Activated CD8-positive, alpha-beta memory T cell treated with anti-CD3 and anti-CD28 coated beads for 24 hours (primary cell): ENCODE data around the gene DENND6A.
"Not testable (repeated sequence)": the region's sequence is repeated elsewhere in the genome, so short reads cannot be mapped to it uniquely, and the experiment has no call there.

Experiments used
- DNase-seq: peaks from one replicate; pipeline ENCODE4 v3.0.0-alpha.2; 2020

The DENND6A gene

DNA sequence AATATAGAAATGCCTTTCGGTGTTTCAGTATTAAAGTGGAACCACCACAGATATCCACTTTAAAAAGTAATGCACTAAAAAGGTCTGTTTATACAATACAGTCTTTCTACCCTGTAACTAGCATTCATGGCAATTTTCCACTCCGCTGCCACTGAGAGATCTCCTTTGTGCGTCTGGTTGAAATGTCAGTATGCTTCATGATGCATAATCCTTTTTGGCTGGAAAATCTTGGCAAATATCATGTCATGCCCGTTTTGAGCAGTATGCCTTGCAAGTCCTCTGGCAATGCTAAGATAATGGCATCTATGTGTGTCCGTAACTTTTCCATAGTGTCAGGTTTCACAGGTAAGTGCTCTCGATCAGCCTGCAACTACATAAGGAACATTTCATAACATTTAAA is 64.9 kb downstream of the DENND6A start:
- DNase-seq = no peak

DNA sequence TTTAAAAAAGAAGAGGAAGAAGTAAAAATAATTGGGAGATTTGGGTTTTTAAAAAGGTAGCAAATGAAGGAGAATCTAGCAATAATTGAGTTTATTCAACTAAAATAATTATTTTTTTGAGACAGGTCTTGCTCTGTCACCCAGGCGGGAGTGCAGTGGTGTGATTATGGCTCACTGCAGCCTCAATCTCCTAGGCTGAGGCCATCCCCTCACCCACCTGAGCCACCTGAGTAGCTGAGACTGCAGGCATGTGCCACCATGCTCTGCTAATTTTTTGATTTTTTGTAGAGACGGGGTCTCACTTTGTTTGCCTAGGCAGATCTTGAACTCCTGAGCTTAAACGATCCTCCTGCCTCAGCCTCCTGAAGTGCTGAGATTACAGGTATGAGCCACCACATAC is 68.1 kb downstream of the DENND6A start:
- no peak for DNase-seq

- DNase-seq = no peak
Measured at GRCh38 chr3:57622362-57622761, 70.5 kb downstream of the DENND6A start.

DNA sequence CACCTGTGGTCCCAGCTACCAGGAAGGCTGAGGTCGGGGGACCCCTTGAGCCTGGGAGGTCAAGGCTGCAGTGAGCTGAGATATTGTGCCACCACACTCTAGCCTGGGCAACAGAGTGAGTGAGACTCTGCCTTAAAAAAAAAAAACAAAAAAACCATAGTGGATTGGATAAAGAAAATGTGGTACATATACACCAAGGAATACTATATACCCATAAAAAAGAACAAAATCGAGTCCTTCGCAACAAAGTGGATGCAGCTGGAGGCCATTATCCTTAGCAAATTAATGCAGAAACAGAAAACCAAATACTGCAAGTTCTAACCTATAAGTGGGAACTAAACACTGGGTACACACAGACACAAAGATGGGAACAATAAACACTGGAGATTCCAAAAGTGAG is 75.1 kb downstream of the DENND6A start:
- DNase-seq = no peak

DNA sequence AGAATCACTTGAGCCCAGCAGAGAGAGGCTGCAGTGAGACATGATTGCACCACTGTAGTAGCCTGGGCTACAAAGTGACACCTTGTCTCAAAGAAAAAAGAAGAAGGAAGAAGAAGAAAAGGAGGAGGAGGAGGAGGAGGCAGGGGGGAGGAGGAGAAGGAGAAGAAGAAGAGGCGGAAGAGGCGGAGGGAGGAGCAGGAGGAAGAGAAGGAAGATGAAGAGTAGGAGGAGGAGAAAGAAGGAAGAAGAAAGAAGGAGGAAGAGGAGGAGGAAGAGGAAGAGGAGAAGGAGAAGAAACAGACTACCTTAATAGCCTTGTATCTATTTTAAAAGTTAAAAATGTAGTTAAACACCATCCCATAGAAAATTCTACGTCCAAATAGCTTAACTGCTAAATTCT is 76.6 kb downstream of the DENND6A start:
- DNase-seq = no peak

GRCh38 chr3:57611870-57612269 is 81.0 kb downstream of the DENND6A start:
- not testable (repeated sequence) for DNase-seq

GRCh38 chr3:57605683-57606082 is 87.2 kb downstream of the DENND6A start:
- no peak for DNase-seq

DNA sequence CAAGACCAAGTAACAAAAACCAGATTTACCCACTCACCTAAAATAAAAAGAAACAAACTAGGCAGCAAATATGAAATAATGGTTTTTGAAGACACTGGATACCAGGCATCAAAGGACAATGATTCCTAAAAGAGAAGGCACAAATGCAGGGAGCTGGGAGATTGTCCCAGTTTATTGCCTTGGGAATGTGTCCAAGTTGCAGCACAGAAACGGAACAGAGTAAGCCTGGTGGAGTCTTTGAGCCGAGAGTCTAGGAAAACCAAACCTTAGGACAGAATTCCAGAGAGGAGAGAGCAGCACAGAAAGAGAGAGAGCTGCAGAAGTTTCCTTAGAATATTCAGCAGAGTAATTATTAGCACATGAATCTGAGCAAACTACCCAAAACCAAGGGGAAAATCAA is 87.9 kb downstream of the DENND6A start:
- DNase-seq = no peak

- no peak for DNase-seq
Measured at GRCh38 chr3:57600195-57600594, 92.7 kb downstream of the DENND6A start.

DNA sequence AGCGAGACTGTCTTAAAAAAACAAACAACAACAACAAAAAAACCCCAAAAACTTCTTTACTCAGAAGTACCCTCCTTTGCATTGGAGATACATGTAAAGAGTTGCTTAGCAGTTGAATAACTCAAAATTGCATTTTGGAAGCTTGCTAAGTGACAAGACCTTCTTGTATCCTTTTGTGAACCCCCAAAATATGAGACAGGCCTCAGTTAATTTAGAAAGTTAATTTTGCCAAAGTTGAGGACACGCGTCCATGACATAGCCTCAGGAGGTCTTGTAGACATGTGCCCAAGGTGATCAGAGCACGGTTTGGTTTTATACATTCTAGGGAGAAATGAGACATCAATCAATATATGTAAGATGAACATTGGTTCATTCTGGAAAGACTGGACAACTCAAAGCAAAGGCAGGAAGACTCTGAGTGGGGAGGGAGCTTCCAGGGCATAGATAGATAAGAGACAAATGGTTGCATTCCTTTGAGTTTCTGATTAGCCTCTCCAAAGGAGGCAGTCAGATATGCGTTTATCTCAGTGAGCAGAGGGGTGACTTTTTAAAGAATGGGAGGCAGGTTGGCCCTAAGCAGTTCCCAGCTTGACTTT is 94.0 kb downstream of the DENND6A start:
- DNase-seq = no peak

DNA sequence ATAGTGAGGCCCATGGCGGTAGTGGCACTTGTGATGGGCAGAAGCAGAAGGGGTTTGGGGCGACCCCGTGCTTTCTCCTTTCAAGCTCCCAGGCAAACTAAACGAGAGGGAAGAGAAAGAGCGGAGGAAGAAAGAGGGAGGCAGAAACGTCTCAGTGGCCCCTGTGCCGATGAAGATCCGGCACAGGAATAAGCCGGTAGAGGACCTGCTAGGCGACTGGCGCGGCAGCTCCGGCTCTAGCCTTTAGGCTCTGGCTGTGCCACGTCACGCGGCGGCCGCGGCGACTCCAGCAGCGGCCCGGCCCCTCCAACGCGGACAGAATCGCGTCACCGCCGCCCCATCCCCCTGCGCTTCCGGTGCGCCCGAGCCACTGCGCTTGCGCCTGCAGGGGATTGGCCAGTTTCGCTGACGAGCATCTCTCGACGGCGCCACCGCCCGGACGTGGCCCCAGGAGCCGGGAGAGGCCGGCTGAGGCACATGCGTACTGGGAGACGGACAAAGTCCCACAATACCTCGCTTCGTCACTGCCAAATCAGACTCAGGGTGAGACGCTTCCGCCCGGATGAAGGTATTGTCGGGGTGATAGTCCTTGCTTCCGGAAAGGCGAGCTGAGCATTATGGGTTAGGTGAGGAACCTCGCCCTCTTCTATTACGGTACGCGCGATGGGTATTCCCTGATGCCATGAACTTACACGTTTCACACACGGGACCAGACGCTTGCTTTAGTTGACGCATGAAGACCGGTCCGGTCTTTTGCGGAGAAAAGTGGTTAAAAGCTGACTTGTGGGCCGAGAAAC is 95.6 kb downstream of the DENND6A start, which contains the start of gene ARF4:
Gene ARF4 (minus strand): TSS at position 218 of the 797 bp plus-strand sequence. CDS start 204 bp downstream, at position 14.
- peak; percentile 100 for DNase-seq

- peak; percentile 77 for DNase-seq
Measured at GRCh38 chr3:57596495-57597126, 96.3 kb downstream of the DENND6A start.

DNA sequence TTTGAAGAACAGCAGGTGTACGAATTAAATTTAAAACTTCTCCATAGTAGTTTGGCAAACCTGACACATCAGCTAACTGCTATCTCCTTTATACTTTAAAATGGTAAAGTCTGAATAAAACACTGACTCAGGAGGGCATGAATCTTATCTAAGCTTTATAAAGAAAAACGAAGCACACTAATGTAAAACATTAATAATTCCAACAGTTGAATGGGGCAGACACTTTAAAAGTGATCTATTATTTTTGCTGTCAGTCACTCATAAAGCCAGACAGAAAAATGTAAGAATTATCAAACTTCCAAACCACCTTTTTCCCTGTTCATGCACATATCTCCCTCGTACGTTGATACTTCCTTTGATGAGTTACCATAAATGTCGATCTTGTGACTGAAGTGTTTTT is 98.3 kb downstream of the DENND6A start:
- no peak for DNase-seq

- DNase-seq = no peak
Measured at GRCh38 chr3:57594144-57594543, 98.7 kb downstream of the DENND6A start.

GRCh38 chr3:57592306-57592705 is 100.6 kb downstream of the DENND6A start:
- no peak for DNase-seq

DNA sequence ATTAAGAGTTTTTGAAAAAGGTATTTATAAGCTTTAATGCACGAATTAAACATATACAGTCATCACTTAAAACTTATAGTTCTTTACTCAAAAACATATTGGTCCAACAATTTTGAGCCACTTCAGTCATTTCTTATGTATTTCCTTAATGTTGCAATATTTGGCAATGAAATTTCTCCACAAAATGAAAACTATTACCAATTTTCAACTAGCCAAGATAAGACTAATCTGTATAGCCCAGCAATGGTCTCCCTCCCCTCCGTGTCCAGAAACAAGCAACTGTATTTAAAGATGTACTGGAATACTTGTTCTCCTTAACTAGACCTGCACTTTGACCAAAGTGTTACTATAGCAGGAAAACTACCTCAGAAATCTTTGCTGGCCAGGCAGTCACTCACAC is 105.0 kb downstream of the DENND6A start:
- no peak for DNase-seq

DNA sequence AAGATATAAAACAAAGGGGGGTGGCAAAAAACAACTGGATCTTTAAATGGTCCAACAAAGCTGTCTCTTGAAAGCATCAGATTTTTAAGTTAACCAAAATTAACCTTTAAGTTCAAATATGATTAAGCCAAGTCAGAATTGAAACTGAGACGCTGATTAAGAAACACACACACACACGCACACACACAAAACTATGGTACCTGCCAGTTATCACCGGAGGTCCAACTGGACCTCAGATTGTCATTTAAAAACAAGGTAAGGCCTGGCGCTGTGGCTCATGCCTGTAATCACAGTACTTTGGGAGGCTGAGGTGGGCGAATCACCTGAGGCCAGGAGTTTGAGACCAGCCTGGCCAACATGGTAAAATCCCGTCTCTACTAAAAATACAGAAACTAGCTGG is 106.1 kb downstream of the DENND6A start:
- no peak for DNase-seq

GRCh38 chr3:57583544-57583943 is 109.3 kb downstream of the DENND6A start:
- DNase-seq = no peak

DNA sequence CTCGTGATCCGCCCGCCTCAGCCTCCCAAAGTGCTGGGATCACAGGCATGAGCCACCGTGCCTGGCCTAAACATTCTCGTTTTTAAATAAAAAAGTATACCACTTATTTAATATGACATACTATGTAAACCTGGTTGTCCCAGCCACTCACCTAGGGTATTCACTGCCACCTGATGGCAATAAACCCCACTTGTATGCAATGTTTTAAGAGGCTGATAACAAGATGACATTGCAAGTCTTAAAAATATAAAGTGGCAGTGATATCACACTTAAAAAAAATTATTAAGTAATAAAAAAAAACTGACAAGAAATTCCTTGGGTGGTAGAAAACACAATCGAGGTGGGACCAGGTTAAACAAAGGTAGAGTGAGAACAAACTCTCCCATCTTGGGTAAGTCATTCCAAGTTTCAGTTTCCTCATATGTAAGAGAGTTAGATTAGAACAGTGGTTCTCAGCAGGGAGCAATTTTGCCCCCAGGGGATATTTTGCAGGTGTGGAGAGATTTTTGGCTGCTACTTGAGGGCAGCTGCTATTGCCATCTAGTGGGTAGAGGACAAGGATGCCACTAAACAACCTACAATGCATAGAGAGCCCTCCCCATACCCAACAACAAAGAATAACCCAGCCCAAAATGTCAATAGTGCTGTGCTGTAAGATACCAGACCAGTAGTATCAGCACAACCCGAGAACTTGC is 110.3 kb downstream of the DENND6A start:
- no peak for DNase-seq

- DNase-seq = no peak
Measured at GRCh38 chr3:57577801-57578200, 115.1 kb downstream of the DENND6A start.

DNA sequence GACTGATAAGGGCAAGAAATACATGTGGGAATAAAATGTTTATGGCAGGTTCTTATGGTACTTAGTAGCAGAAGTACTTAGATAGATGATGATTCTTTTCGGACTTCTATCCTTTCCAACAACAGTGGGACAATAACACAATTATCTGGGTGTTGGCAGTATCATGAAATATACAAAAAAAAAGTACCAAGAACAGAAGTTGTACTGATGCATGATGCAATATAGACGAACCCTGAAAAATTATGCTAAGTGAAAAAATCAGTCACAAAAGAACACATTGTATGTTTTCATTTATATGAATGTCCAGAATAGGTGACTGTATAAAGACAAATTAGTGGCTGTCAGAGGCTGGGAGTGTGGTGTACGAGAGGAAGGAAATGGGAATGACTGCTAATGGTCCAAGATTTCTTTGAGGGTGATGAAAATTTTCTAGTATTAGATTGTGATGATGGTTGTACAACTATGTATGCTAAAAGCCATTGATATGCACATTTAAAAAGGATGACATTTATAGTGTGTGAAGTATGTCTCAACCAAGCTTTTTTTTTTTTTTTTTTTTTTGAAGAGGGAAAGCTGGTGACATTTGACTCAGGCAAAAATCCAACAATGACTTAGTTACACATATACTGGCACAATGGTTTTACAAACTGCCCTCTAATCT is 116.8 kb downstream of the DENND6A start:
- no peak for DNase-seq
